HepG2 (cell line): ENCODE measurements around the gene TGFA. TPM values are rescaled to one million over a fixed set of nuclear protein-coding genes. Genes with fewer than 3 reads are reported as not detected.

Experiments
- ATM ChIP-seq: fragments of 450-650 bp; IDR thresholded peaks from 2 replicates; pipeline ENCODE4 v1.7.1; 2017; ENCODE audit warnings: mild to moderate bottlenecking, borderline replicate concordance
- CREB3 ChIP-seq: sonication (generic); formaldehyde crosslinking; IDR thresholded peaks from 2 replicates; pipeline ENCODE4 v1.5.0; 2020; ENCODE audit warnings: missing genetic modification reagents
- CTCF ChIP-seq: sonication (generic); formaldehyde crosslinking; IDR thresholded peaks from 2 replicates; pipeline ENCODE4 v1.5.0; 2020; ENCODE audit warnings: mild to moderate bottlenecking, missing genetic modification reagents, moderate library complexity
- GABPB1 ChIP-seq: IDR thresholded peaks from 2 replicates; pipeline ENCODE4 v1.6.1; 2016; ENCODE audit warnings: mild to moderate bottlenecking, missing genetic modification reagents, moderate library complexity, missing compliant biosample characterization
- GZF1 ChIP-seq: sonication (generic); formaldehyde crosslinking; IDR thresholded peaks from 2 replicates; pipeline ENCODE4 v1.5.1; 2020; ENCODE audit warnings: mild to moderate bottlenecking, missing genetic modification reagents
- ISX ChIP-seq: sonication (generic); formaldehyde crosslinking; conservative IDR thresholded peaks from 2 replicates; pipeline ENCODE4 v1.5.0; 2020; ENCODE audit warnings: missing genetic modification reagents
- JUN ChIP-seq: sonication (generic); formaldehyde crosslinking; IDR thresholded peaks from 2 replicates; pipeline ENCODE4 v1.4.0; 2020; ENCODE audit warnings: mild to moderate bottlenecking, missing genetic modification reagents
- MTF1 ChIP-seq: sonication (generic); formaldehyde crosslinking; IDR thresholded peaks from 2 replicates; pipeline ENCODE4 v1.5.0; 2020; ENCODE audit warnings: missing genetic modification reagents
- NCOA5 ChIP-seq: sonication (generic); formaldehyde crosslinking; IDR thresholded peaks from 2 replicates; pipeline ENCODE4 v1.4.0; 2020; ENCODE audit warnings: missing genetic modification reagents
- NR2F1 ChIP-seq, 2 experiments: fragments of 450-650 bp in 1 of 2; formaldehyde crosslinking in 1 of 2; IDR thresholded peaks; 2 replicates each; pipeline versions ENCODE4 v1.5.0 to v1.6.1; 2016 to 2020; ENCODE audit warnings: mild to moderate bottlenecking in 1 of 2, missing compliant biosample characterization in 1 of 2, missing genetic modification reagents in 1 of 2, moderate library complexity in 1 of 2
- RARG ChIP-seq: sonication (generic); formaldehyde crosslinking; IDR thresholded peaks from 2 replicates; pipeline ENCODE4 v1.4.0; 2020; ENCODE audit warnings: low read depth, mild to moderate bottlenecking, missing genetic modification reagents
- RXRA ChIP-seq: sonication (generic); formaldehyde crosslinking; IDR thresholded peaks from 2 replicates; pipeline ENCODE4 v1.5.1; 2020; ENCODE audit warnings: missing genetic modification reagents
- SALL2 ChIP-seq: sonication (generic); formaldehyde crosslinking; IDR thresholded peaks from 2 replicates; pipeline ENCODE4 v1.8.1; 2023; ENCODE audit warnings: mild to moderate bottlenecking, missing genetic modification reagents, inconsistent platforms
- SP140L ChIP-seq: sonication (generic); formaldehyde crosslinking; IDR thresholded peaks from 2 replicates; pipeline ENCODE4 v1.4.0; 2020; ENCODE audit warnings: missing genetic modification reagents, borderline replicate concordance
- ZBTB2 ChIP-seq: sonication (generic); formaldehyde crosslinking; IDR thresholded peaks from 2 replicates; pipeline ENCODE4 v1.8.0; 2022; ENCODE audit warnings: low read depth, missing genetic modification reagents
- ZBTB34 ChIP-seq: sonication (generic); formaldehyde crosslinking; IDR thresholded peaks from 2 replicates; pipeline ENCODE4 v1.8.0; 2022; ENCODE audit warnings: mild to moderate bottlenecking, missing genetic modification reagents
- ZFP37 ChIP-seq: sonication (generic); formaldehyde crosslinking; IDR thresholded peaks from 2 replicates; pipeline ENCODE4 v1.4.0; 2020; ENCODE audit warnings: missing genetic modification reagents, borderline replicate concordance
- ZNF124 ChIP-seq: sonication (generic); formaldehyde crosslinking; IDR thresholded peaks from 2 replicates; pipeline ENCODE4 v1.4.0; 2020; ENCODE audit warnings: missing genetic modification reagents
- ZNF160 ChIP-seq: sonication (generic); formaldehyde crosslinking; IDR thresholded peaks from 2 replicates; pipeline ENCODE4 v1.8.0; 2022; ENCODE audit warnings: mild to moderate bottlenecking, inconsistent platforms, missing genetic modification reagents
- ZNF3 ChIP-seq: IDR thresholded peaks from 2 replicates; pipeline ENCODE4 v1.7.0; 2017; ENCODE audit warnings: inconsistent platforms
- ZNF501 ChIP-seq: sonication (generic); formaldehyde crosslinking; IDR thresholded peaks from 2 replicates; pipeline ENCODE4 v1.5.1; 2020; ENCODE audit warnings: mild to moderate bottlenecking, moderate library complexity, missing genetic modification reagents
- ZNF567 ChIP-seq: sonication (generic); formaldehyde crosslinking; IDR thresholded peaks from 2 replicates; pipeline ENCODE4 v1.8.1; 2023; ENCODE audit warnings: mild to moderate bottlenecking, missing genetic modification reagents, borderline replicate concordance
- ZNF672 ChIP-seq: sonication (generic); formaldehyde crosslinking; IDR thresholded peaks from 2 replicates; pipeline ENCODE4 v1.8.1; 2022; ENCODE audit warnings: missing genetic modification reagents
- ZNF746 ChIP-seq: sonication (generic); formaldehyde crosslinking; IDR thresholded peaks from 2 replicates; pipeline ENCODE4 v1.8.0; 2022; ENCODE audit warnings: mild to moderate bottlenecking, missing genetic modification reagents
- ZNF772 ChIP-seq: sonication (generic); formaldehyde crosslinking; IDR thresholded peaks from 2 replicates; pipeline ENCODE4 v1.5.0; 2020; ENCODE audit warnings: mild to moderate bottlenecking, missing genetic modification reagents
- polyA plus RNA-seq, 8 experiments: library from polyadenylated mRNA; depleted of rRNA in 3 of 8; stranded (reverse) in 7 of 8; unstranded in 1 of 8; fragments of >200 nt; fragmentation: Illumina TruSeq in 4 of 8; extraction: Trizol in 4 of 8; gene quantifications; 2 replicates each; pipeline versions ENCODE4 v1.2.1 to v1.2.3, GENCODE V29; 2011 to 2016; ENCODE audit warnings: low read depth in 4 of 8, missing spikeins in 1 of 8, mixed read lengths in 1 of 8; ENCODE audit not compliant: insufficient read depth in 1 of 8
- total RNA-seq, 5 experiments: library from RNA; depleted of rRNA; stranded (reverse); fragments of >200 nt; fragmentation: Illumina TruSeq; extraction: Trizol; gene quantifications; 2 replicates each; pipeline ENCODE4 v1.2.3, GENCODE V29; 2016; ENCODE audit warnings: low read depth in 1 of 5

Gene TGFA
- total and polyA plus RNA-seq, 2 of the 13 experiments (the other 11 are each of a cell fraction or from before 2014, with no cell fraction given): 7.8 to 15.3 TPM

GRCh38 chr2:70565039-70565731, 11.6 kb upstream of the TGFA start (continued):
- TF ChIP-seq ZBTB2 (CRISPR knock-in tag) (no peak), ZNF160 (CRISPR knock-in tag) (no peak; the same call in 1 of the 2 replicates), ZBTB34 (peak; percentile 90), ZNF746 (CRISPR knock-in tag) (no peak), ZNF672 (CRISPR knock-in tag) (no peak), GABPB1 (0 out of 2 replicates have a peak, but pooled peaks have one; percentile 21), ATM (no peak), NCOA5 (CRISPR knock-in tag) (no peak), ZNF124 (CRISPR knock-in tag) (peak; percentile 82; the same call in 1 of the 2 replicates), ISX (no peak), NR2F1 (CRISPR knock-in tag; IDR thresholded peaks at IDR 0.05) (peak; percentile 8 to 42; a peak in 1 of 4 replicates), MTF1 (CRISPR knock-in tag) (0 out of 2 replicates have a peak, but pooled peaks have one; percentile 24), SALL2 (CRISPR knock-in tag) (peak; percentile 64; the same call in 1 of the 2 replicates), CREB3 (CRISPR knock-in tag) (no peak; the same call in none of the 2 replicates), RXRA (CRISPR knock-in tag) (peak; percentile 81), GZF1 (CRISPR knock-in tag) (no peak), ZFP37 (no peak), ZNF772 (CRISPR knock-in tag) (no peak), CTCF (peak; percentile 12; the same call in 1 of the 2 replicates), SP140L (no peak), RARG (no peak), ZNF501 (CRISPR knock-in tag) (0 out of 2 replicates have a peak, but pooled peaks have one; percentile 27), ZNF567 (CRISPR knock-in tag) (no peak), JUN (CRISPR knock-in tag) (no peak), ZNF3 (CRISPR knock-in tag) (no peak; the same call in 1 of the 2 replicates)
